ENCODE measurements around the gene GOLIM4.
"Not testable (repeated sequence)": the region's sequence is repeated elsewhere in the genome, so short reads cannot be mapped to it uniquely, and the experiment has no call there.

The GOLIM4 gene

DNA sequence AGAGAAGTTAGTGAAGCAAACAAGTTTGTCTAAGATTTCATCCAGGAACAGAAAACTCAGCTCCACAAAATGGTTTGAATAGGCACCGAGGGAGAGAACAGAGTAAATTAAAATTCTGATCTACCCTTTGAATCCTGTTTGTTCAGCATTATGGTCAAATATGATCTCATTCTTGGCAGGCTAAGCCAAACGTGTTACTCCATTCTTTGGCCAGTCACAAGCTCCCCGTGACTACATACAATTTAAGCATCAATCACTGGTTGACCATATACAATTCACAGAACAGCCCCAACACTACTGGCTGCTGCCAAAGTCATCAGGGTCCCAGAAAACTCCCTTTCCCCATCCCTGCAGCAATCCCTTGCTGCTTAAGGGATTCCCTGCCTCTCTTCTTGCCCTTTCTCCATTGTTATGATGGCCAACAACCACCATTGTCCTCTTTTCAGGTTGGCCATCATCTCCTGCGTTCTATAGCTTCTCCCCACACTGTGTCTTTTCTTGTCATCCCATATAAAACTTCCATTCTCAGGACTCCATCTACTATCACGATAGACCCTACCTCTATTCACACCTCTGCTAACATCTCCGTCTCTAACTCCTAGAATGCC, 46.3 kb downstream of the GOLIM4 start:
- no peak for DNase-seq (ENCODE audit: low read depth in 2 of 2)

DNA sequence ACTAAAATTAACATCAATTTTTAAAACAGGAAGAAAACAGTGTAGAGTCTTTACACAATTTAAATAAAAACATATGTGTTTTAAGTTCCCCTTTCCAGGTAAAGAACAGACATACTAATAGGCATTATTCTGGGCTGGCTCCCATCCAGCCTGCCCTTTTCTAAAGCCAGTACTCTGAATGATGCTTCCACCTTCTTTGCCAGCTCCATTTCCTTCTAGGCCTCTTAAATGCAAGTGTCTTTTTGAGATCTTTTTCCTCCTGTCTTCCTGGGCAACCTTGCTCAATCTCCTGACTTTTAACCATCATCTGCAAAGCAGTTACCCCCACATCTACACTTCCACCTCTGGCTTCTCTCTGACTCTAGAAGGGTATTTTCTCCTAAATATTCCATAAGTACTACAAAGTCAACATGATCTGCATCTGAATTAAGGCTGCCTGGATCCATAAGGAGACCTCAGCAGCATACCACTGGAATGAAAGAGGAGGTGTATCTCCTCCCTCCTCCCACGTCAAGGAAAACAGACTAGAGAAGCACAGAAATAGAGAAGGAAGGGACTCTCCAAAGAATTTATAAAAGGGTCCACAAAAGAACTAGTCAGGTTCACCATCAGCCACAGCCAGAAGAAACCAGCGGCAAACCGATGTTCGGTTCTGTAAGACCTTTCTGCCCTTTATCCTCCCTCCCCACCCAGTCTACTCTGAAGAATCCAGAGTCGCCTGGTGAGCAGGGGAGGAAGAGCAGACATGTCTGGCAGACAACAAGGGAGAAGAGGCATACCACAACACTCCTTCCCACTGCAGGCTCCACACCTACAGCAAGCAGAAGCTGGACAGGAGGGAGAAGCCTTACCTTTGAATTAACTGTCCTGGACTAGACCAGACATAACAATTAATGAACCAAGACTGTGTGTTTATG, 47.1 kb downstream of the GOLIM4 start:
- no peak for DNase-seq (ENCODE audit: low read depth in 2 of 2)

GRCh38 chr3:168047936-168048335, 47.8 kb downstream of the GOLIM4 start:
- DNase-seq (ENCODE audit: low read depth in 2 of 2): no peak

DNA sequence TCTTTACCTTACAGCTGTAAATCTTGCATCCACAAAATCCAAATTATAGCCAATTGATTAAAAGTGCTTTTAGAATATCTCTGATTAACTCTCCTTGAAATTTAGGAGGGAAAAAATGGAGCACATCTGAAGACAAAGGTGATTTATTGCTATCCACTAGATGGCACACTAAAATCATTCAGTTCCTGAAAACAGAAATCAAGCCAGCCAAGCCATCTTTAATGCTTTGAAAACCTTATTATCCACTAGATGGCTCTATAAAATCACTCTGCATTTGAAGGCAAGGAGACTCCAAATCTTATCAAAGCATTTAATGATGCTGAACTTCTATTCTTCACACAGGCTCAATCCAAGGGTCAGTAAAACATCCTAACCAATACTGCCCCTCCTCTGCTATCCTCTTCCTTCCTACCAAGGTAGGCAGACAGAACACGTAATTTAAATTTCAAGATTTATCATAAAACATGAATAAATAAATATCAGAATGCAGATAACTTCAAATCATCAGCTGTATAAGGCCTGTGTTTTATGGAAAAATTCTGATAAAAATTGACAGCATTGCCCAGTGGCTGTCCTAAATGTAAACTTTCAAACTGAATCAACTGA, 48.4 kb downstream of the GOLIM4 start:
- DNase-seq (ENCODE audit: low read depth in 2 of 2): no peak

DNA sequence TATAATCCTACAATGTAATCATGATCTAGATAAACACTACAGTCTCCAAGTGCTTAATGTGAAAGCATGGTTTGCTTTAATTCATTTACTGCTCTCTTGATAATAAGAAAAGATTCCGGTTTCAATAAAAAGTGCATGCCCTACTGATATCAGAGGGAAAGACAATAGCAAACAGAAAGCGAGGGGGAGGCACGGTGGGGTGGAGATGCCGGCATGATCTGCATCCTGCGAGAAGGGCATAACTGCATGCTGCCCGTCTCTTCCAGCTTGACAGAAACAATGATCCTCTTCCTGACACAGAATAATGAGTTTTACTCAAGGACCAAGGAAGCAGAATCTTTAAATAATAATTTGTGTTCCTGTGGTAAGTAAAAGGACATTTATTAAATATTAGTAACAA, 51.7 kb downstream of the GOLIM4 start:
- DNase-seq (ENCODE audit: low read depth in 2 of 2): no peak

DNA sequence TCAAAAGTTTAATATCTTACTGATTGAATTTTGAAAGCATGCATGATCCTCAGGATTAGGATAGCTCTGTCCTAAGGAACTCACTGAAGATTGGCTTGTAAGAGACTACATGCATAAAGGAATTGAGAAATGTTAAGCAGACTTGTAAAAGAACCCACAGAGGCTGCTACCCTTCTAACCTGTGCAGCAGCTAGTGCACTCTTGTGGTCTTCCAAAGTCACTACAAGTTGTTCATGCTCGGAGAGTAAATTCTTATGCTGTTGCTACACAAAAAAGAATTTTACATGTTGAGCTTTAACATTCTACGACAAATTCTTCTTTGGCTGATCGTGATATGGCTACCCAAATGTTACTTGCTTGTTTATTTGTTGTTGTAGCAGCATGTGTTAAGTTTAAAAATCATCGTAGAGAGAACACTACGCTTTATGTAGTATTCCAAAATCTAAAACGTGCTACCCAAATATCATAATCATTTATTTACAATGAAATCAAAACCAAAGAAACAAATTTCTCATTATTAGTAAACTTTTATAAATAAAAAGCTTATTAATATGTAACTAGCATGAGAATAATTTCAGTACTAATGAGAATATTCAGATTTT, 55.0 kb downstream of the GOLIM4 start:
- DNase-seq (ENCODE audit: low read depth in 2 of 2): no peak

GRCh38 chr3:168037020-168037419, 58.7 kb downstream of the GOLIM4 start:
- DNase-seq (ENCODE audit: low read depth in 2 of 2): no peak

DNA sequence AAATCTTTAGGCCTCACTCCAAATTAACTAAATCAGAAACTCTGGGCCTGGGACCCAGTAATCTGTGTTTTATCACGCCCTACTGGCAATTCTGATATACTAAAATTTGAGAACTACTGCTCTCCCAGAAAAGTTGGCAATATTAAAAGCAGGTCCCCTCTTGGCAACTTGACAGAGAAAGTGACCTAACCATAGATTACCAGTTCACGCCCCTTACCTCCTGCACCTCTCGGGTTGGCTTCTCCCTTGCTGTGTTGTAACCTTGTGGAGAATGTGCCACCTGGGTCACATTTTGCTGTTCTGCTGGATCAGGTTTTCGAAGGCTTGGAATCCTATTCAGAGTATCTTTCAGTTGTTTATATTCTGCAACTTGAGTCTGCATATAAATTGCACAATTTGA, 59.1 kb downstream of the GOLIM4 start:
- DNase-seq (ENCODE audit: low read depth in 2 of 2): no peak

DNA sequence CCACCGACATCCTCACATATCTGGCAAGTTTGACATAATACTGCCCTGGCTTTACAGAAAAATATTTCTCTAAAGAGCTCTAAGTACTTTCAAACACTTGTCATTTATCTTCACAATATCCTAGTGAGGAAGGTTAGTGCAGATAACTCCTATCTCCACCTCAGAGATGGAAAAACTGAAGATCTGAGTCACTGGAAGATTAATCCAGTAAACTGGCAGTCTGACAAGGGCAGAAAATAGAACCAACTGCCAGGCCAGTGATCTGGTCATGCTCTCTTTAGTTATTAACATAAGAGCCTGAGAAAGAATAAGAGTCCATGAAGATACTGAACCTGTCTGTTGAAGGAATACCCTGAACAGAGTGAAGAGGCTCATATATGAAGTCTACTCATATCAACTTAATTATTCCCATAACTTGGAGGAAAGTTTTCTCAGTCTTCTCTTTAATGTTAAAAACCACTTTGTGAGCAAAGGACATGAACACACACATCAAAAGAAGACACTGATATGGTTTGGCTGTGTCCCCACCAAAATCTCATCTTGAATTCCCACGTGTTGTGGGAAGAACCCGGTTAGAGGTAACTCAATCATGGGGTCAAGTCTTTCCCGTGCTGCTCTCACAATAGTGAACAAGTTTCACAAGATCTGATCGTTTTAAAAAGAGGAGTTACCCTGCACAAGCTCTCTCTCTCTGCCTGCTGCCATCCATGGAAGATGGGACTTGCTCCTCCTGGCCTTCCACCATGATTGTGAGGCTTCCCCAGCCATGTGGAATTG, 61.4 kb downstream of the GOLIM4 start:
- DNase-seq (ENCODE audit: low read depth in 2 of 2): no peak

- no peak for DNase-seq (ENCODE audit: low read depth in 2 of 2)
These were observed 65.1 kb downstream of the GOLIM4 start for GRCh38 chr3:168030577-168030976.

DNA sequence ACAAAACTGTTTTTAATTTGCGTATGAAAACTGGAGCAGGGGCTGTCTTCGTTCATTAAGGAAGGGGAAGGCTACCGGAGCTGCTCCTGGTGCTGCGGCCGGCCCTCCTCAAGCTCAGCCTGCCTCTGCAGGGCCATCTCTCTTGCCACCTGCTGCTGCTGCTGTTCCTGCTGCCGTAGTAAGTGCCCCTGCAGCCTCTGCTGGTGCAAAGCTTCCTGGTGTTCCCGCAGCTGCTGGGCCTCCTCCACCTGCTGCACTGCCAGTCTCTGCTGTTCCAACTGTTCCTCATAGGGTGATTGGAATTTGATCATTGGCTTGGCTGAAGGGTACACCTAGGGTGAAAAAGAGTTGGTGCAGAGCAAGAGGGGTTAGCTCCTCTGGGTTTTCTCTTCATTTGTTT, 66.0 kb downstream of the GOLIM4 start:
- no peak for DNase-seq (ENCODE audit: low read depth in 2 of 2)

- no peak for DNase-seq (ENCODE audit: low read depth in 2 of 2)
These were observed 67.6 kb downstream of the GOLIM4 start for GRCh38 chr3:168028086-168028485.

- no peak for DNase-seq (ENCODE audit: low read depth in 2 of 2)
These were observed 69.0 kb downstream of the GOLIM4 start for GRCh38 chr3:168026764-168027163.

DNA sequence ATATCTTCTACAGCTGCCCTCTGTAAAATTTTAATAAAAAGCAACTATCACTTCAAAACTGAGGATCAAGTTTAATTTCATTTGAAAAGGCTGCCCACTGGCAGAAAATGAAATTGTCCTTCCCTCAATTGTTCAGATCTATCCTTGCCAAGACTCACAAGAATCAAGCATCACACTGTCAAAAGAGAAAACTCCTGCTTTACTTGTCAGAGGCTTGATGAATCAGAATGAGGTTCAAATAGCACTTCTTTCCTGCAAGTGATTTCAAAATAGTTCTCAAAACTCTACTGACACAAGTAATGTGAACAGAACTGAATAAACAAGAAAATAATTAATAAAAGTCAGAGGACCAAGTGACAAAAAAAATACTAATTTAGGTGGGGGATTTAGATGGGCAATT, 70.6 kb downstream of the GOLIM4 start:
- no peak for DNase-seq (ENCODE audit: low read depth in 2 of 2)

DNA sequence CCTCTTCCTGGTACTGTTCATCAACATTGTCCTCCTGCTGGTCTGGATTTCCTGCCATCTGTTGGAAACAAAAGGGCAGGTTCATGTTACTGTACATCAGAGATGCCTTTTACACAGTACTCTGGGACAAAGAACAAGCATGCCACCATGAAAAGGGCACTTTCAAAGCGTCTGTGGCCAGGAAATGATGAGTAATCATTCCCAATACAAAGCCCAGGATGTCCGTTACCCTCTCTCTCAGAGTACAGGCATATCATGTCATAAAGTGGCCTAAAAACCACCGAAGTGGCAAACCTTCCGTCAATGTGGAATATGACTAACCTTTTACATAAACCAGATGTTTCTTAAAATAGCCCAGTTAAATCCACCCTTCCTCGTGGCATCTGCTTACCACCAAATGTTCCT, 71.2 kb downstream of the GOLIM4 start:
- DNase-seq (ENCODE audit: low read depth in 2 of 2): no peak

GRCh38 chr3:168021737-168022450, 73.8 kb downstream of the GOLIM4 start:
- DNase-seq (ENCODE audit: low read depth in 2 of 2): no peak

GRCh38 chr3:168011280-168011679, 84.4 kb downstream of the GOLIM4 start:
- not testable (repeated sequence) for DNase-seq (ENCODE audit: low read depth in 2 of 2)

DNA sequence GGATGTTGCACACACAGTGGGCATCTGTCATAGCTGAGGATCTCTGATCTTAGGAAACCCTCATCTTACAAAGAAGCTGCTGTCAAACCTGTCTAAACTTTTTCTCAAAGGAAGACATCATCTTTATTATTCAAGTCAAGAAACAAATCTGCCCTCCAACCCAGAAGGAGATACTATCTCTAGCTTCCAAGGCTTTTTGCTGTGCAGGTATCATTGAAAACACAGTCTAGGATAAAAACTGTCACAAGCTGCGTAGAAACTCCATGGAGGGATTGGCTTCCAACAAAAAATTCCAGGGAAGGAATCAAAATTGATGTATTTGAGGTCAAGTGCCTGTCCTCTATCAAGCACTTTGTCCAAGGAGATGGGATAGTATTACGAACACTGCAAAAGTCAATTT, 89.1 kb downstream of the GOLIM4 start:
- DNase-seq (ENCODE audit: low read depth in 2 of 2): no peak

- DNase-seq (ENCODE audit: low read depth in 2 of 2): no peak
These were observed 91.8 kb downstream of the GOLIM4 start for GRCh38 chr3:168003911-168004310.

DNA sequence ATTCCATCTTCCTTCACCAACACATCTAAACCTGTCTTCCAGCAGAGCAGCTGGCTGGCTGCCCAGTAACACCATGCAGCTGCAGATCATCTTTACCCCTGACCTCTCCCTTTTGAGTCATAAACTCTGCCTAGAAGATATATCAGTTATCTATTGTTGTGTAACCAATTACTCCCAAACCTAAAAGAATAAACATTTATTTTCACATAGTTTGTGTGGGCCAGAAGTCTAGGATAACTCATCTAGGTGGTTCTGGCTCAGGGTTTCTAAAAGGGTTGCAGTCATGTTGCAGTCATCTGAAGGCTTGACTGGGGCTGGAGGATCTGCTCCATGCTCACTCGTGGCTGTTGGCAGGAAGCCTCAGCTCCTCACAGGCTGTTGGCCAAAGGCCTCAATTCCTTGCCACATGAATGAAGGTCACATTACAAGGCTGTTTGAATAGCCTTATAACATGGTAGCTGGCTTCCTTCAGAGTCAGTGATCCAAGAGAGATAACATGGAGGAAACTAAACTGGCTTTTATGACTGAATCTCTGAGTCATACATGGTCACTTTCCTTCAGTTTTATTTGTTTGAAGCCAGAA, 92.8 kb downstream of the GOLIM4 start:
- no peak for DNase-seq (ENCODE audit: low read depth in 2 of 2)

DNA sequence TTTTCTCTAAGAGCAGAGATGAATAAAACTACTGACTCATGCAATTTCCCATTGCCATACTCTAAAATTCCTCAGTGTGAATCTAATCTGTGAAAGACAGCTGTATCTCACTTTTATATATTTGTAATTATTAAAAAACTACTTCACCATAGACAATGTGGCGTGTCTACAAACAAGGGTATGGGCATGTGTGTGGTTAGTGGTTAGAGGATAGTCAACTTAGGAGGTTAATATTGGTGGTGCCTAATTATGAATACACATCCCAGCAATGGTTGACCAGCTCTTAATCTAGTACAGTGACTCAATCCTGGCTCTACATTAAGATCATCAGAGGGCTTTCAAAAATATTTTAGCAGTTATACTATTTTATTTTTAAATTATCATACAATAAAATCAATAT, 94.5 kb downstream of the GOLIM4 start:
- DNase-seq (ENCODE audit: low read depth in 2 of 2): no peak
